Measurements from ENCODE around the gene CTXN1. TPM values are rescaled to one million over a fixed set of nuclear protein-coding genes. Genes with fewer than 3 reads are reported as not detected.

CTXN1 gene
- total and polyA plus RNA-seq, 2 of the 4 experiments (the other 2 are of a cell fraction), result 0.36 to 7.4 TPM

GRCh38 chr19:7943444-7944176 lies 17.7 kb upstream of the CTXN1 start, which contains the start of gene TIMM44:
Gene TIMM44 (minus strand): TSS chr19:7943666. CDS start chr19:7943651, 15 bp downstream.
- Histone ChIP-seq H4K91ac (ENCODE audit: insufficient read depth, low read depth, low read length) (peak within 1 kb of the TSS; percentile 77), H3K27me3 (ENCODE audit: control insufficient read depth, insufficient read depth, low read length) (no peaks in the 10 kb centered on the region), H3K9ac (ENCODE audit: low read depth, low read length) (peak within 1 kb of the TSS; percentile 95), H4K20me1 (ENCODE audit: insufficient read depth, low read length) (no peaks in the 10 kb centered on the region), H4K5ac (ENCODE audit: low read depth, low read length) (peak within 1 kb of the TSS; percentile 27), H2BK5ac (ENCODE audit: low read depth, low read length, poor library complexity, severe bottlenecking) (peak within 1 kb of the TSS; percentile 28), H3K14ac (replicated peaks; ENCODE audit: low read depth, low read length) (peak within 1 kb of the TSS; percentile 96), H3K23ac (ENCODE audit: low read depth, low read length) (peak within 1 kb of the TSS; percentile 91), H3K18ac (ENCODE audit: low read depth, low read length) (peak within 1 kb of the TSS; percentile 0; the same call in 1 of the 2 replicates), H2AFZ (replicated peaks; ENCODE audit: low read length, poor library complexity) (peak within 1 kb of the TSS; percentile 97), H3K36me3 (ENCODE audit: control insufficient read depth, insufficient read depth, low read length) (peaks cover 14% of the 10 kb centered on the region), H2AK9ac (replicated peaks; ENCODE audit: low read depth, low read length, poor library complexity) (peak within 1 kb of the TSS; percentile 94), H2BK15ac (ENCODE audit: low read depth, low read length) (no peak within 1 kb of the TSS), H3K27ac (ENCODE audit: insufficient read depth, low read length) (peak within 1 kb of the TSS; percentile 80), H3K9me3 (ENCODE audit: control insufficient read depth, insufficient read depth, low read length) (no peaks in the 10 kb centered on the region), H3K4me2 (ENCODE audit: low read depth, low read length) (peak within 1 kb of the TSS; percentile 84), H2BK20ac (ENCODE audit: low read depth, low read length) (no peak within 1 kb of the TSS), H3K4me3 (ENCODE audit: insufficient read depth, low read depth, low read length) (peak within 1 kb of the TSS; percentile 61), H3K4ac (ENCODE audit: low read depth, low read length) (peak within 1 kb of the TSS; percentile 88), H3K79me1 (ENCODE audit: low read depth in 1 of 2, low read length in 2 of 2) (peaks cover 11 to 37% of the 10 kb centered on the region in 2 experiments; a peak in 3 of 4 replicates), H4K8ac (ENCODE audit: low read depth in 2 of 2, low read length in 2 of 2) (peak within 1 kb of the TSS; percentile 76 to 86), H3K56ac (ENCODE audit: extremely low read depth, insufficient read depth, low read length) (peak within 1 kb of the TSS; percentile 89), H3K9me1 (ENCODE audit: insufficient read depth, low read length) (peaks cover 4% of the 10 kb centered on the region; the same call in 1 of the 2 replicates), H2AK5ac (ENCODE audit: low read depth, low read length) (peak within 1 kb of the TSS; percentile 65), H3K4me1 (ENCODE audit: control insufficient read depth, insufficient read depth, low read length) (no peaks in the 10 kb centered on the region), H2BK120ac (ENCODE audit: low read depth, low read length) (peak within 1 kb of the TSS; percentile 13; the same call in 1 of the 2 replicates)
- ChIA-PET POLR2A (ENCODE audit: unreplicated experiment) (interaction anchor here (0.5 kb wide), 2 partner anchors 309 to 324 kb away, joined by 3 to 4 read pairs; no protein-coding TSS in a partner anchor), CTCF (interaction anchor here (0.6 to 1.9 kb wide), 13 partner anchors 12 to 451 kb away, joined by 3 to 6 read pairs (median 3); partner anchors contain the start of gene ELAVL1)
- dilution Hi-C loops (cut with HindIII; ENCODE audit: low sequenced_read_pairs, unreplicated experiment), result no loop called here
- DNase-seq (peak; percentile 99), ATAC-seq (ENCODE audit: low read depth) (peak; percentile 99)
- TF ChIP-seq SMC3 (IDR thresholded peaks at IDR 0.05; ENCODE audit: low read depth, low read length) (no peak), RAD21 (IDR thresholded peaks at IDR 0.05; ENCODE audit: low read length) (no peak), MXI1 (IDR thresholded peaks at IDR 0.05; ENCODE audit: borderline replicate concordance, low read depth, low read length) (peak; percentile 96), ELK1 (IDR thresholded peaks at IDR 0.05; ENCODE audit: borderline replicate concordance, low read depth, low read length) (no peak), MAFK (IDR thresholded peaks at IDR 0.05; ENCODE audit: low read depth, low read length) (no peak), USF2 (IDR thresholded peaks at IDR 0.05; ENCODE audit: low read depth, low read length) (peak; percentile 81), CEBPB (IDR thresholded peaks at IDR 0.05; ENCODE audit: low read depth, low read length) (peak; percentile 99), POLR2A (IDR thresholded peaks at IDR 0.05; ENCODE audit: low read depth, low read length) (peak; percentile 91), MAZ (IDR thresholded peaks at IDR 0.05; ENCODE audit: borderline replicate concordance, low read depth, low read length) (peak; percentile 74; the same call in 1 of the 2 replicates), BHLHE40 (IDR thresholded peaks at IDR 0.05; ENCODE audit: low read depth, low read length) (peak; percentile 80)
- WGBS, 2 experiments (ENCODE audit: extremely low coverage in 2 of 2, insufficient read length in 1 of 2), result 0% methylated on average over 34 of the region's 56 CpGs; no CpG with 5 or more reads in 1 of the 2 experiments
- intact Hi-C loops (cut with micrococcal nuclease), result loop anchor here (1.0 to 2.0 kb wide), 3 partner anchors 59 to 310 kb away; no protein-coding TSS in a partner anchor
- BruUV-seq (replicated peaks), result no TSS peak
- in situ Hi-C loops (cut with MboI; ENCODE audit: low sequenced_read_pairs), result loop anchor here (5.0 kb wide), 1 partner anchor 309 kb away; no protein-coding TSS in a partner anchor

All from IMR-90 (cell line).